SK-N-SH (cell line): ENCODE measurements around the gene FUT2. TPM values are rescaled to one million over a fixed set of nuclear protein-coding genes. Genes with fewer than 3 reads are reported as not detected.

Experiments used
- CTCF ChIA-PET: fragments of 300-600, 350-600 bp; formaldehyde crosslinking; extraction: SDS; loops from one replicate; lab custom pipeline; 2021; lab: Yijun Ruan, JAX
- POLR2A ChIA-PET: fragments of 350-600 bp; sonication (Branson Sonifier 250); formaldehyde crosslinking; extraction: SDS; loops from one replicate; lab custom pipeline; 2020; ENCODE audit warnings: antibody characterized with exemption, inconsistent platforms; lab: Yijun Ruan, JAX
- DNase-seq: peaks from one replicate; pipeline ENCODE4 v3.0.0; 2012
- H2AFZ ChIP-seq: fragments of 200-600 bp; sonication (generic); 2 replicates; pipeline ENCODE4 v1.8.1; 2016; ENCODE audit warnings: antibody characterized with exemption, mild to moderate bottlenecking, low read depth
- H3F3A ChIP-seq: fragments of 200-600 bp; sonication (generic); replicated peaks from 2 replicates; pipeline ENCODE3; 2016; ENCODE audit warnings: antibody characterized with exemption, mild to moderate bottlenecking; ENCODE audit not compliant: insufficient read depth
- H3K27ac ChIP-seq, 2 experiments: fragments of 200-500 bp in 1 of 2; fragments of 200-600 bp in 1 of 2; sonication (Bioruptor generic) in 1 of 2; sonication (generic), shearing (Covaris generic) in 1 of 2; 2 replicates each; pipeline versions ENCODE4 v1.5.1 to v1.6.1; 2014 to 2016; ENCODE audit warnings: low read depth in 2 of 2, inconsistent platforms in 1 of 2, low read length in 1 of 2, mild to moderate bottlenecking in 1 of 2, mixed read lengths in 1 of 2
- H3K27me3 ChIP-seq: fragments of 200-600 bp; sonication (generic), shearing (Covaris generic); 2 replicates; pipeline ENCODE4 v1.6.1; 2016; ENCODE audit warnings: mixed run types; ENCODE audit not compliant: insufficient read depth
- H3K36me3 ChIP-seq, 2 experiments: fragments of 200-500 bp in 1 of 2; fragments of 200-600 bp in 1 of 2; sonication (Bioruptor generic) in 1 of 2; sonication (generic) in 1 of 2; replicated peaks in 1 of 2; 2 replicates each; pipeline versions ENCODE3 to v1.5.1; 2014 to 2016; ENCODE audit warnings: low read length in 1 of 2, mild to moderate bottlenecking in 1 of 2; ENCODE audit not compliant: insufficient read depth in 2 of 2, control insufficient read depth in 1 of 2
- H3K4me1 ChIP-seq, 2 experiments: fragments of 200-500 bp in 1 of 2; fragments of 200-600 bp in 1 of 2; sonication (Bioruptor generic) in 1 of 2; sonication (generic), shearing (Covaris generic) in 1 of 2; 2 replicates each; pipeline versions ENCODE4 v1.5.1 to v1.6.1; 2014 to 2016; ENCODE audit warnings: low read depth in 1 of 2, low read length in 1 of 2, mixed run types in 1 of 2; ENCODE audit not compliant: insufficient read depth in 2 of 2, control insufficient read depth in 1 of 2
- H3K4me2 ChIP-seq: fragments of 200-600 bp; sonication (generic), shearing (Covaris generic); 2 replicates; pipeline ENCODE4 v1.6.1; 2017; ENCODE audit warnings: mixed run types
- H3K4me3 ChIP-seq, 2 experiments: fragments of 200-500 bp in 1 of 2; fragments of 200-600 bp in 1 of 2; sonication (Bioruptor generic) in 1 of 2; sonication (generic), shearing (Covaris generic) in 1 of 2; 2 replicates each; pipeline versions ENCODE4 v1.5.1 to v1.8.1; 2014 to 2016; ENCODE audit warnings: low read depth in 2 of 2, inconsistent platforms in 1 of 2, low read length in 1 of 2, mild to moderate bottlenecking in 1 of 2, mixed read lengths in 1 of 2, moderate library complexity in 1 of 2
- H3K79me2 ChIP-seq: fragments of 200-600 bp; sonication (generic); 2 replicates; pipeline ENCODE4 v1.8.1; 2017; ENCODE audit warnings: mild to moderate bottlenecking; ENCODE audit not compliant: insufficient read depth
- H3K9ac ChIP-seq: fragments of 200-600 bp; sonication (generic); 2 replicates; pipeline ENCODE4 v1.6.1; 2017; ENCODE audit warnings: mixed run types
- H3K9me2 ChIP-seq: fragments of 200-600 bp; sonication (generic); 2 replicates; pipeline ENCODE4 v1.6.1; 2017; ENCODE audit warnings: mixed run types
- H3K9me3 ChIP-seq: fragments of 200-600 bp; sonication (generic); 2 replicates; pipeline ENCODE4 v1.6.1; 2017; ENCODE audit warnings: mixed run types, mild to moderate bottlenecking, moderate library complexity
- H4K20me1 ChIP-seq: fragments of 200-600 bp; sonication (generic); 2 replicates; pipeline ENCODE4 v1.6.1; 2017; ENCODE audit warnings: mild to moderate bottlenecking, mixed run types; ENCODE audit not compliant: insufficient read depth
- CHD2 ChIP-seq: fragments of 150-350 bp; IDR thresholded peaks from 2 replicates; pipeline ENCODE4 v1.6.1; 2018; ENCODE audit warnings: low read length; ENCODE audit not compliant: partially characterized antibody
- EZH2phosphoT487 ChIP-seq: fragments of 200-600 bp; sonication (generic); IDR thresholded peaks from 2 replicates; pipeline ENCODE4 v1.6.1; 2017; ENCODE audit warnings: low read depth, mixed run types, mild to moderate bottlenecking, antibody characterized with exemption, moderate library complexity, borderline replicate concordance
- FOXM1 ChIP-seq: IDR thresholded peaks from 2 replicates; pipeline ENCODE4 v1.4.0; 2012; ENCODE audit warnings: low read depth, mild to moderate bottlenecking
- MEF2A ChIP-seq: IDR thresholded peaks from 2 replicates; pipeline ENCODE4 v1.4.0; 2012; ENCODE audit warnings: low read depth, borderline replicate concordance
- NFIC ChIP-seq: IDR thresholded peaks from 2 replicates; pipeline ENCODE4 v1.4.0; 2012; ENCODE audit warnings: borderline replicate concordance
- TAF1 ChIP-seq: IDR thresholded peaks from 2 replicates; pipeline ENCODE4 v1.6.1; 2012; ENCODE audit warnings: low read depth, mild to moderate bottlenecking, low read length, moderate library complexity, borderline replicate concordance
- YY1 ChIP-seq: IDR thresholded peaks from 2 replicates; pipeline ENCODE4 v1.4.0; 2012; ENCODE audit warnings: low read depth, mild to moderate bottlenecking
- WGBS: methylation state at CpG from one replicate; pipeline ENCODE4 v1.1.6; 2017; ENCODE audit warnings: low lambda C conversion rate; 5-methylcytosine and 5-hydroxymethylcytosine counted together
- polyA plus RNA-seq, 3 experiments: library from polyadenylated mRNA; depleted of rRNA; stranded (reverse); fragments of >200 nt; gene quantifications; 2 replicates each; pipeline ENCODE4 v1.2.3, GENCODE V29; 2012
- TF ChIP-seq, protein P1 (sequence below): IDR thresholded peaks from 2 replicates; pipeline ENCODE4; 2012
- TF ChIP-seq, protein P2 (sequence below): IDR thresholded peaks from 2 replicates; pipeline ENCODE4 v1.4.0; 2012; ENCODE audit warnings: low read depth

The FUT2 gene
- polyA plus RNA-seq, 1 of the 3 experiments (the other 2 are of a cell fraction): not detected

DNA sequence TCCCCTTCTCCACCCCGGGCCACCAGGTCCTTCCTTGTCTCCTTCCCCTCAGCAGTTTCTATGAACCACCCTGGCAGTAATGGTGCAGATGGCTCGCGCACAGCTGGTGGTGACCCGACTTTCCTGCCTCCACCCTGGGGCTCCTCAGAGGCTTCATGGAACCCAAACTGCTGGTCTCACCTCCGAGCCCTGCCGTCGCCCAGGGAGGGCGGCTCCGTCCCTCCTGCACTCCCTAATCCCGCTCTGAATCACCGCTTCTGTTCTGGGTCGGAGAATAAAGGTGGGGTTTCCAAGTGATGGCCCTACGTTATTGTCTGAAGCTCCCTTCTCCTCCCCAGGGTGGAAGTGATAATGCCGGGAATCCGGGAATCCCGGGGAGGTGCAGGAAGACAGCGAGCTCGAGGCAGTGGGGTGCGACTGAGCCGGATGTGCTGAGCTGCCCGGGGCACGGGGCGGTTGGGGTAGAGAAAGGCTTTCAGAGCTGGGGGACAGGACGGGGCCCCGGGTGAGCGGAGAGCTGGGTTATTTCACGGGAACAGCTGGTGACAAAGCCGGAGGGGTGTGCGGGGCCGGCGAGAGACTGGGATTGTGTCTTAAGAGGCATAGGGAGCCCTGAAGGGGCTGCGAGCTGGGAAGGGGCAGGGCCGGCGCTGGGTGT, 711 bp downstream of the FUT2 start:
- Histone ChIP-seq H3F3A (peaks cover 5% of the 10 kb centered on the region), H3K4me1 (peaks cover 0 to 5% of the 10 kb centered on the region in 2 experiments; a peak in 1 of 4 replicates), H3K4me2 (no peak overlapping the region), H3K27me3 (no peaks in the 10 kb centered on the region), H2AFZ (no peak overlapping the region), H3K9ac (no peak overlapping the region), H3K27ac (no peak overlapping the region), H4K20me1 (no peaks in the 10 kb centered on the region), H3K79me2 (no peaks in the 10 kb centered on the region), H3K36me3 (no peaks in the 10 kb centered on the region), H3K9me2 (no peaks in the 10 kb centered on the region), H3K4me3 (no peak overlapping the region), H3K9me3 (no peaks in the 10 kb centered on the region)
- DNase-seq: no peak
- ChIA-PET CTCF (interaction anchor here (0.8 to 1.6 kb wide), 2 partner anchors 22 to 91 kb away, joined by 3 read pairs; no protein-coding TSS in a partner anchor), POLR2A (no interaction called here)
- WGBS: 78% methylated on average over 34 of the region's 34 CpGs
- TF ChIP-seq YY1 (no peak), FOXM1 (no peak), MEF2A (no peak), EZH2phosphoT487 (no peak), TAF1 (no peak)
- TF ChIP-seq, protein P1, sequence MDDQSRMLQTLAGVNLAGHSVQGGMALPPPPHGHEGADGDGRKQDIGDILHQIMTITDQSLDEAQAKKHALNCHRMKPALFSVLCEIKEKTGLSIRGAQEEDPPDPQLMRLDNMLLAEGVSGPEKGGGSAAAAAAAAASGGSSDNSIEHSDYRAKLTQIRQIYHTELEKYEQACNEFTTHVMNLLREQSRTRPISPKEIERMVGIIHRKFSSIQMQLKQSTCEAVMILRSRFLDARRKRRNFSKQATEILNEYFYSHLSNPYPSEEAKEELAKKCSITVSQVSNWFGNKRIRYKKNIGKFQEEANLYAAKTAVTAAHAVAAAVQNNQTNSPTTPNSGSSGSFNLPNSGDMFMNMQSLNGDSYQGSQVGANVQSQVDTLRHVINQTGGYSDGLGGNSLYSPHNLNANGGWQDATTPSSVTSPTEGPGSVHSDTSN: no peak

DNA sequence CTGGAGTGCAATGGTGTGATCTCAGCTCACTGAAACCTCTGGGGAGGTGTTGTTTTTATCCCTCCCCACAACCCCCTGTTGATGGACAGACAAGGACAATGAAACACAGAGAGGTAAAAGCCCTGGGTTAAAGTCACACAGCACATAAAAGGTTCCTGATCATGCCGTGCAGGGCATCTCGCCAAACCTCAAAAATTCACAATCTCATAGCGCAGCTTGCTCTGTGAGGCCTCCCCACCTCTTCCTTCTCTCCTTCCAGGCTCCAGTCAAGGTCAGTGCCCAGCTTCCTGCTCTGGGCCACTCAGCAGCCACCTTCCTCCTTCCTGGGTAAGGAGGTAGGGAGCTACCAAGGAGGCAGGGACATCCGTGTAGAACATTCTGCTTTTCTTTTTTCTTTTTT, 2.3 kb downstream of the FUT2 start:
- Histone ChIP-seq H3F3A (peaks cover 5% of the 10 kb centered on the region), H3K9me3 (no peaks in the 10 kb centered on the region), H3K27me3 (no peaks in the 10 kb centered on the region), H4K20me1 (no peaks in the 10 kb centered on the region), H3K79me2 (no peaks in the 10 kb centered on the region), H3K36me3 (no peaks in the 10 kb centered on the region), H2AFZ (no peak overlapping the region), H3K9me2 (no peaks in the 10 kb centered on the region), H3K4me2 (no peak overlapping the region), H3K9ac (no peak overlapping the region), H3K4me3 (no peak overlapping the region), H3K27ac (no peak overlapping the region), H3K4me1 (peaks cover 0 to 5% of the 10 kb centered on the region in 2 experiments; a peak in 1 of 4 replicates)
- WGBS: 55% methylated on average over 4 of the region's 4 CpGs
- DNase-seq: no peak
- POLR2A ChIA-PET: interaction anchor here (0.6 to 0.9 kb wide), 2 partner anchors 13 to 18 kb away, joined by 3 to 4 read pairs; no protein-coding TSS in a partner anchor
- TF ChIP-seq, protein P2, sequence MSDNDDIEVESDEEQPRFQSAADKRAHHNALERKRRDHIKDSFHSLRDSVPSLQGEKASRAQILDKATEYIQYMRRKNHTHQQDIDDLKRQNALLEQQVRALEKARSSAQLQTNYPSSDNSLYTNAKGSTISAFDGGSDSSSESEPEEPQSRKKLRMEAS: 0 out of 2 replicates have a peak, but pooled peaks have one; percentile 29
- no peak for TF ChIP-seq FOXM1
- TF ChIP-seq NFIC: peak; percentile 73
- TF ChIP-seq CHD2: no peak
- CTCF ChIA-PET: interaction anchor here (1.3 kb wide), 1 partner anchor 23 kb away, joined by 5 read pairs; no protein-coding TSS in a partner anchor
